ENCODE data around the gene ZGPAT. TPM values are rescaled to one million over a fixed set of nuclear protein-coding genes. Genes with fewer than 3 reads are reported as not detected.

The ZGPAT gene
- polyA plus RNA-seq, 1 donor from 2014 or later: 60.8 TPM

DNA sequence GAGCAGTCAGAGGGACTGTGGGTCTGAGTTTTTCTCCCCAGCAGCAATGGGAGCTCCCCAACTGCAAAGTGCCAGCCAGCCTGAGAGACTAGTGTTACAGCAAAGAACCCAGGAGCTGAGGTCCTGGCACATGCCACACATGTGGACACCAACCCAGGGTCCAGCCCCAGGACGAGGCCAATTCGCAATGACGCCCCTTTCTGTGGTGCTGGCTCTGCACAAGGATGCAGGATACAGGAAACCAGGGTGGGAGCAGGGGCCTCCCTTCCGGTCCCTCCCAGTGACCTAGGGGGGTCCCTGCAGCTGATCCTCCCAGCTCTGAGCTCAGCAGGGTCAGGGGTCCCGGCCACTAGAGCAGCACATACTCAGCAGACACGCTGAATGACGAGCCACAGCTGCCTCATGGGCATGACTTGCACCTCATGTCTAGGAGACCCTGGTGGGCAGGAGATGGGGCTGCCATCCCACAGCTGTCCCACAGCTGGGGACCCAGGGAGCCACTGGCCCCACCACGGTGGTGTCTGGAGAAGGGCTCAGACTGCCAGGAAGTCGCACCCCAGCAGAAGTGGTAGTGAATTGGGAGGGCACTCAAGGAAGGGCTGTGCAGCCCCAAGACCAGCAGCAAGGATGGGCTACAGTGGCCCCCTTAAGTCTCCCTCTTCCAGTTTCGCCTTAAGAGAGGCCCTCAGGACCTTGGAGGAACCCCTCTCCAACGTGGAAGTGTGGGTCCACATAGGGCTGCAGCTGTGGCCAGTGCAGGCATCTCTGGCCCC lies 3.7 kb upstream of the ZGPAT start:
- H3F3A ChIP-seq (ENCODE audit: insufficient read depth, low read length, poor library complexity, severe bottlenecking): no peaks in the 10 kb centered on the region
- no peak overlapping the region for H3K27ac ChIP-seq (ENCODE audit: low read length)
- no peaks in the 10 kb centered on the region for H3K9me3 ChIP-seq (ENCODE audit: low read length)
- no peak overlapping the region for H3K4me2 ChIP-seq (ENCODE audit: low read length)
- no peaks in the 10 kb centered on the region for H3K36me3 ChIP-seq (ENCODE audit: insufficient read depth, low read length)
- H3K79me2 ChIP-seq (replicated peaks; ENCODE audit: insufficient read depth, low read length): peaks cover 14% of the 10 kb centered on the region
- H4K20me1 ChIP-seq (ENCODE audit: insufficient read depth): no peaks in the 10 kb centered on the region
- H3K4me3 ChIP-seq (ENCODE audit: low read length): no peak overlapping the region
- no peak overlapping the region for H3K9ac ChIP-seq (ENCODE audit: low read length)
- H2AFZ ChIP-seq (ENCODE audit: low read depth, low read length): no peak overlapping the region
- H3K27me3 ChIP-seq (ENCODE audit: insufficient read depth, low read depth, low read length): no peaks in the 10 kb centered on the region
- no peak for TF ChIP-seq MXI1 (conservative IDR thresholded peaks at IDR 0.05; ENCODE audit: poor library complexity, severe bottlenecking)
- TF ChIP-seq, protein P1, sequence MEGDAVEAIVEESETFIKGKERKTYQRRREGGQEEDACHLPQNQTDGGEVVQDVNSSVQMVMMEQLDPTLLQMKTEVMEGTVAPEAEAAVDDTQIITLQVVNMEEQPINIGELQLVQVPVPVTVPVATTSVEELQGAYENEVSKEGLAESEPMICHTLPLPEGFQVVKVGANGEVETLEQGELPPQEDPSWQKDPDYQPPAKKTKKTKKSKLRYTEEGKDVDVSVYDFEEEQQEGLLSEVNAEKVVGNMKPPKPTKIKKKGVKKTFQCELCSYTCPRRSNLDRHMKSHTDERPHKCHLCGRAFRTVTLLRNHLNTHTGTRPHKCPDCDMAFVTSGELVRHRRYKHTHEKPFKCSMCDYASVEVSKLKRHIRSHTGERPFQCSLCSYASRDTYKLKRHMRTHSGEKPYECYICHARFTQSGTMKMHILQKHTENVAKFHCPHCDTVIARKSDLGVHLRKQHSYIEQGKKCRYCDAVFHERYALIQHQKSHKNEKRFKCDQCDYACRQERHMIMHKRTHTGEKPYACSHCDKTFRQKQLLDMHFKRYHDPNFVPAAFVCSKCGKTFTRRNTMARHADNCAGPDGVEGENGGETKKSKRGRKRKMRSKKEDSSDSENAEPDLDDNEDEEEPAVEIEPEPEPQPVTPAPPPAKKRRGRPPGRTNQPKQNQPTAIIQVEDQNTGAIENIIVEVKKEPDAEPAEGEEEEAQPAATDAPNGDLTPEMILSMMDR (IDR thresholded peaks at IDR 0.05; ENCODE audit: poor library complexity, severe bottlenecking): no peak
- no peak for TF ChIP-seq TAF1 (IDR thresholded peaks at IDR 0.05; ENCODE audit: low read depth)
- H3K9me2 ChIP-seq (ENCODE audit: insufficient read depth, low read length): no peaks in the 10 kb centered on the region

DNA sequence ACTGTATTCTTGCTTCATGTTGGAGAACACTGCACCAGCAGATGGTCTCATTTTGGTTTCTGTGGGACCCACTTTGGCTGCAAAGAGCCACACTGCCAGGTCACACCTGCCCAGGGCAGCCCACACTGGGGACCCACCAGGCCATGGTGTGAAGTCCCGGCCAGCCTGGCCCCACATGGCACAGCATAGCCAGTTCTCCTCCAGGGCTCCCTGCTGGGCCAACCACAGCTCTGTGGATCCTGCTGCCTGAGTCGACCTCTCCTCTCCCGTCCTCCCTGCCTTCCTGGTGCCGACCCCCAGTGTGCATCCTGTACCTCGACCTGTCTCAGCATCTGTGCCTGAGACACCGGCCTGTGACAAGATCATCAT lies 3.1 kb upstream of the ZGPAT start:
- Histone ChIP-seq H3K4me3 (ENCODE audit: low read length) (no peak overlapping the region), H3K27me3 (ENCODE audit: insufficient read depth, low read depth, low read length) (no peaks in the 10 kb centered on the region), H2AFZ (ENCODE audit: low read depth, low read length) (no peak overlapping the region), H3K9me2 (ENCODE audit: insufficient read depth, low read length) (no peaks in the 10 kb centered on the region), H3K36me3 (ENCODE audit: insufficient read depth, low read length) (no peaks in the 10 kb centered on the region), H3F3A (ENCODE audit: insufficient read depth, low read length, poor library complexity, severe bottlenecking) (no peaks in the 10 kb centered on the region), H3K27ac (ENCODE audit: low read length) (no peak overlapping the region), H3K9me3 (ENCODE audit: low read length) (no peaks in the 10 kb centered on the region), H4K20me1 (ENCODE audit: insufficient read depth) (no peaks in the 10 kb centered on the region), H3K9ac (ENCODE audit: low read length) (no peak overlapping the region), H3K79me2 (replicated peaks; ENCODE audit: insufficient read depth, low read length) (peaks cover 19% of the 10 kb centered on the region), H3K4me2 (ENCODE audit: low read length) (no peak overlapping the region)
- TF ChIP-seq RAD21 (conservative IDR thresholded peaks at IDR 0.05): no peak
- TF ChIP-seq, protein P1 (IDR thresholded peaks at IDR 0.05; ENCODE audit: poor library complexity, severe bottlenecking): no peak
- TF ChIP-seq MXI1 (conservative IDR thresholded peaks at IDR 0.05; ENCODE audit: poor library complexity, severe bottlenecking): no peak
- TF ChIP-seq, protein P2, sequence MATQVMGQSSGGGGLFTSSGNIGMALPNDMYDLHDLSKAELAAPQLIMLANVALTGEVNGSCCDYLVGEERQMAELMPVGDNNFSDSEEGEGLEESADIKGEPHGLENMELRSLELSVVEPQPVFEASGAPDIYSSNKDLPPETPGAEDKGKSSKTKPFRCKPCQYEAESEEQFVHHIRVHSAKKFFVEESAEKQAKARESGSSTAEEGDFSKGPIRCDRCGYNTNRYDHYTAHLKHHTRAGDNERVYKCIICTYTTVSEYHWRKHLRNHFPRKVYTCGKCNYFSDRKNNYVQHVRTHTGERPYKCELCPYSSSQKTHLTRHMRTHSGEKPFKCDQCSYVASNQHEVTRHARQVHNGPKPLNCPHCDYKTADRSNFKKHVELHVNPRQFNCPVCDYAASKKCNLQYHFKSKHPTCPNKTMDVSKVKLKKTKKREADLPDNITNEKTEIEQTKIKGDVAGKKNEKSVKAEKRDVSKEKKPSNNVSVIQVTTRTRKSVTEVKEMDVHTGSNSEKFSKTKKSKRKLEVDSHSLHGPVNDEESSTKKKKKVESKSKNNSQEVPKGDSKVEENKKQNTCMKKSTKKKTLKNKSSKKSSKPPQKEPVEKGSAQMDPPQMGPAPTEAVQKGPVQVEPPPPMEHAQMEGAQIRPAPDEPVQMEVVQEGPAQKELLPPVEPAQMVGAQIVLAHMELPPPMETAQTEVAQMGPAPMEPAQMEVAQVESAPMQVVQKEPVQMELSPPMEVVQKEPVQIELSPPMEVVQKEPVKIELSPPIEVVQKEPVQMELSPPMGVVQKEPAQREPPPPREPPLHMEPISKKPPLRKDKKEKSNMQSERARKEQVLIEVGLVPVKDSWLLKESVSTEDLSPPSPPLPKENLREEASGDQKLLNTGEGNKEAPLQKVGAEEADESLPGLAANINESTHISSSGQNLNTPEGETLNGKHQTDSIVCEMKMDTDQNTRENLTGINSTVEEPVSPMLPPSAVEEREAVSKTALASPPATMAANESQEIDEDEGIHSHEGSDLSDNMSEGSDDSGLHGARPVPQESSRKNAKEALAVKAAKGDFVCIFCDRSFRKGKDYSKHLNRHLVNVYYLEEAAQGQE (IDR thresholded peaks at IDR 0.05; ENCODE audit: borderline replicate concordance): no peak
- no peak for TF ChIP-seq SMC3 (conservative IDR thresholded peaks at IDR 0.05; ENCODE audit: poor library complexity)
- no peak for TF ChIP-seq TAF1 (IDR thresholded peaks at IDR 0.05; ENCODE audit: low read depth)
- no peak for TF ChIP-seq EP300 (conservative IDR thresholded peaks at IDR 0.05; ENCODE audit: poor library complexity, severe bottlenecking)
- TF ChIP-seq EZH2 (IDR thresholded peaks at IDR 0.05; ENCODE audit: borderline replicate concordance, insufficient read depth, low read length, poor library complexity, severe bottlenecking): no peak
- TF ChIP-seq POLR2AphosphoS5 (IDR thresholded peaks at IDR 0.05): no peak
